NCI-H2171 (cell line): ENCODE results near the gene KIF14.
A peak's percentile ranks its signal among the peaks of the same experiment; 100 is the strongest.
"Not testable (repeated sequence)": the region's sequence is repeated elsewhere in the genome, so short reads cannot be mapped to it uniquely, and the experiment has no call there.

ENCODE experiments used
- DNase-seq: peaks from one replicate; lab custom pipeline; 2025; lab: John Stamatoyannopoulos, UW

Gene KIF14

GRCh38 chr1:200630515-200630899, 10.0 kb upstream of the KIF14 start:
- DNase-seq = not testable (repeated sequence)

GRCh38 chr1:200629876-200630514, 9.4 kb upstream of the KIF14 start:
- no peak for DNase-seq

DNA sequence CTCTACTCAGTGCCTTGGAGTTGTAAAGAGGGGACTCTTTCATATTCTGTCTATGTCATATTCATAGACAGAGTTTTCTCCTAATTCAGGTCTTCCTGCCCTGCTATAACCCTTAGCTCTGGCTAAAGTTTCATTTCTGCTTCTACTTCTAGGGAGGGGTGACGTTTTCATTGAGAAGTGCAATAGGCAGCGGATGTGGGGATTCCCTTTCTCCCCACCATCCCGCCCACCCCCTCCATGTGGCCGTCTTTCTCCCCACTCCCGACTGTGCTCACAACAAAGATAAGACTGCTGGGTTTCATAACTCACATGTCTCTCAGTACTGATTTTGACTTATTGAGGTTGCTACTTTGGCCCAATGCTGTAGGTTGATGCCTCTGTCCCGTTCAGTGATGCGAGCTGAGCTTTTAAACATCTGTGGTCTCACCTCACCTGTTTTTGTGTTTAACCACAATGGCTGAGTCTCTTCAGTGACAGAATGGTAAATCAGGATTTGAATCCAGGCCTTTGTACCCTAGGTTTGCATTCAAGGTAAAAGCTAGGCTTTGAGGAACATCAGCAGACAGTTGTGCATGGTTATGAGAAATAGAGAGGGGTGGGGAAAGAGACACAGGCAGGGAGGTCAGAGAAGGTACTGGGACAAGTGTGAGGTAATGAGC, 7.8 kb upstream of the KIF14 start:
- no peak for DNase-seq

DNA sequence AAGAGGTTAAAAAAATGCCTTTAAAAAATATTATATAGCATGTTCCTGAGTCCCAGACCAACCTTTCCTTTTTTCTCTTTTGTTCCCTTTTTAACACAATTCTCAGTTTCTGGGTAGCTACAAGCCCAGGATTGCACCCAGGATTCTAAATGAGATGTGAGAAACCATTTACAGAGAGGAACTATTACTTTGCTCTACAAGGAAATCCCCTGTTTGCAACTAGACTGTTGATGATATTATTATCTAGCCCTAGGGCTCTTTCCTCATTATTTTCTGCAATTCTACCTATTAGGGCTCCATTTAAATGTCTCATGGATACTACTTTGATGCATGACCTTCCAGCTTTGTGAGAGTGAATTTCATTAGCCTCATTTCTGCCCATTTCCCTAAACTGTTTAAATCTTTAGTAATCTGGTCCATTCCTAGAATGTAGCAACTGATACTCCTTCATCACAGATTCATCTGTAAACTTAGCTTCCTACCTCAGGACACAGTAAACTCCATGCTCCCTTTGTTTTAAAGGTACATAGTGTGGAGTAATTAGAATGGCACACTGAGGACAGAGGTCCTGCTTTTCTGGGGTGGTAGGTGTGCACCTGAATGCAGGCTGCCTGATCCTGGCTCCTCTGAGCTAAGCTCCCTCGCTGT, 7.1 kb upstream of the KIF14 start:
- DNase-seq = no peak

- DNase-seq = no peak
These were observed 6.4 kb upstream of the KIF14 start for GRCh38 chr1:200626853-200627534.

GRCh38 chr1:200625381-200625824, 4.9 kb upstream of the KIF14 start:
- peak; percentile 70 for DNase-seq

DNA sequence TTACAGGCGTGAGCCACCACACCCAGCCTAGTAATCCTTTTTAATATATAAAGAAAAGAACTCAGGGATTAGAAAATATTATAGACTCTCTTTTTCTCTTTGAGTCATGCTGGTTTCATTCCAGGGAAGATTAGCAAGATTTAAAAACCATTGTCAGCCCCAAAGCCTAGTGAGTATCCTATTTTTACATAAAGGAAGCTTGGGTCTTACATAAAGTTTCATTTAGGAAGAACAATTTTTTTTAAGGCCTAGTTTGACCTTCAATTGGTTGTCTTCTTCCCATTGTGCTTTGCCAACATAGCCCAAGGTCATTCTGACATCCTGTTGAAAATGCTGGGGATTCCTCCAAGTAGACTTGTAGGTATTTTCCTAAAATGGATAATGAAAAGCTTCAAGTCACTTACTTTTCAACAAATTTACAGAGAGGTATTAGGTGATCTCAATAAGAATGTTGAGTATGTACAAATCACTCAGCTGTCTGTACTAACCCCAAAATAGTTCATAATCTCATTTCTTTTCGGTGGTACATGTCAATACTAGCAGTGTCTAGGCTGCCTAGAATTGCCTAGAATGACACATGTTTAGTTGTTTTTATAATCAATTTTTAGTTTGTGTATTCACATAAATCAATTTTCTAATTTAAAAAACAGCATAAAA, 4.3 kb upstream of the KIF14 start:
- no peak for DNase-seq

- DNase-seq = no peak
These were observed 668 bp downstream of the KIF14 start for GRCh38 chr1:200619894-200620272.

DNA sequence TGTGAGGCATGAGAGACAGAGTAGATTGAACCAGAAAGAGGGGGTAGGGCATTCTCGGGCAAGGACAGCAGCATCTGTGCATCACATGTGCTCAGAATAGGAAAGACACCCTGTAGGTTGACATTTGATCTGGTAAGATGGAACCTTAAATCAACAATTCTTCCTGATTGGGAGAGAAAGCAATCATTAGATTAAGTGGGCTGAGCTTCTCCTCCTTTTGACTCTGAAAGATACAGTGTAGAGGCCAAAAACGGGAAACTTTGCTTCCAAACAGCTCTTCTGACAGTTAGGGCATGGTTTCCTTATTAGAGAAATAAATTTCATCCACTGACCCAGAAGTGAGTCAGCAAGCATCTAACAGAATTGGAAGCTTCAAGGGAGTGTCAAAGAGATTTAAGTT, 9.7 kb downstream of the KIF14 start:
- DNase-seq = peak; percentile 62

GRCh38 chr1:200602632-200603031, 17.9 kb downstream of the KIF14 start:
- no peak for DNase-seq

DNA sequence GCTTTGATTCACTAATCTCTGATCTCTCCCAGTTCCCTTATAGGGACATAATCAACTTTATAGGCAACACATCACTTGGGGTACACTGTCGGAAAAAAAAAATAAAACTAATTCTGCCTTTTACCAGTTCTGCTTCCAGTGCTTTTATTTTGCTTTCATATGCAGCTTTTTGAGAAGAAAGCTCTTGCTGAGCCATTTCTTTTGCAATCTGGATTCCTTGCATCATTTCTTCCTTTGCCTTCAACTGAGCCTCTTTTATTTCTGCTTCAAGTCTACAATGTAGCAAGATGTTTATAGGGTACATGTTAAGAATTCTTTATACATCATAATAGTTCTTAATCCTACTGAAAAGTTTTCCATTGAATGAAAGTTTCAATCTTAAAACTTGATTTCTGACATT, 30.6 kb downstream of the KIF14 start:
- DNase-seq = no peak

- no peak for DNase-seq
These were observed 31.9 kb downstream of the KIF14 start for GRCh38 chr1:200588698-200589097.

DNA sequence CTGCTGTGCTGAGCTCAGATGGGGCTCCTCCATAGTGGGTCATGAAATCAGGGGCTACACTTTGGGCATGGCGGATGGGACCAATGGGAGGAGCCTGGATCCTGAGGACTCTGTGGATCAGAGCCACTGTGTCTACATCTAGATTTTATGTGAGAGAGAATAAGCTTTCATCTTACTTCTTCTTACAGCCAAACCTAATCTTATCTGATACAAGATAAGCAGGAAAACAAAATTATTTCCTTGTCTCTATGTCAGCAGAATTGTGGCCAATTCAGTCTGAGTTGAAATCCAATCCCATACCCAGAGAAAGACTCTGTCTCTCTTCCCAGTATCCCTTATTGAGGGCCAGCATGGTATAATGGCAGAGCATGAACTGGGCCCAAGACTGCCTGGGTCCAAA, 56.2 kb downstream of the KIF14 start:
- no peak for DNase-seq

- no peak for DNase-seq
These were observed 58.7 kb downstream of the KIF14 start for GRCh38 chr1:200561856-200562214.

DNA sequence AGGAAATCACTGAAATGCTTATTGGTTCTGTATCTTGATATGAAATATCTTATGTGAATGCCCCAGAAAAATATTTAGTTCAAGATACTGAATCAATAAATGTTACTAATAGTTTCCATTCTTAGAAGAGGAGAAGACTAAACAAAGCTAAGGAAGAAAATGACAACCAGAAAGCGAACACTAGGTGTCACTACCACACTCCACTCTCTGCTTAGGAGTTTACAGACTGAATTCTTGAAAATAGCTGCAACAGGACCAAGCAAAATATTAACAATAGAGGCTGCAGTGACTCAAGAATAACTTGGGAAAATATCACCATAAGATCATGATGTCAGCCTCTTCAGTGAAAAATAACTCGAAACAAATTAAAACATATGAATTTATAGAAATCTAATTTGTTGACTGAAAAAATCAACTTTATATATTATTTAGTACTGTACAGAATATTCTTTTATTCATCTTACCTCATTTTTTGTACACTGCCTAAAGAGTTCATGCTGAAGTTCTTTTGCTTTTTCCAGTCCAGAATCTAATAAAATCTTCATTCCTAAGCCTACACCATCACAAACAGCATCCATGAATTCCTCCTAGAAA, 61.6 kb downstream of the KIF14 start:
- no peak for DNase-seq

DNA sequence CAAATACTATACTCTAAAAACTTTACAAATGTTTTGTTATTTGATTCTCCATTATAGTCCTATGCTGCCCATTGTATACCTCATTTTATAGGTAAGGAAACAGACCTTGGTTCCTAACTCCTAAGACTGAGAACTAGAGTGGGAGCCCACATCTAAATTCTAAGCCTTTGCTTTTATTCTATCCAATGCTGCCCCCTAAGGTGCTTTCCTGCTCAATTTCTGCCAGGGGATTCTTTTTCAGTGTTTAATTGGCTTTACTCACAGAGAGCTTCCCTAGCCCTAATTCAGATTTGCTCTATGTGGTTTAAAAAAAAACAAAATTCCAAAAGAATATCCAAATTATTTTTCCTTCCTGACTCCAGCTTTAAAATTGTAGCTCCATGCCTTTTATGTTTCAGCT, 64.5 kb downstream of the KIF14 start:
- no peak for DNase-seq

DNA sequence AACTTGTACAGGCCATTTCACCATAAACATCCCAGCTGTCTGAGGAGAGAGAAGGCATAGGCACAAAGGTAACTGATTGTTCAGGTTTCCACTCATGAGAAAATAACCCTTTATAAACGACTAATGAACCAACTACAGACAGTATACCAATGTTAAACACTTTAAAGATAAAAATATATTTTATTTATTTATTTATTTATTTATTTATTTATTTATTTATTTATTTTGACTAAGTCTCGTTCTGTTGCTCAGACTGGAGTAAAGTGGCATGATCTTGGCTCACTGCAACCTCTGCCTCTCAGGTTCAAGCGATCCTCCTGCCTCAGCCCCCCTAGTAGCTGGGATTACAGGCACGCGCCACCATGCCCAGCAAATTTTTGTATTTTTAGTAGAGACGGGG, 67.8 kb downstream of the KIF14 start:
- not testable (repeated sequence) for DNase-seq

- DNase-seq = no peak
These were observed 70.2 kb downstream of the KIF14 start for GRCh38 chr1:200550367-200550766.

GRCh38 chr1:200547386-200547785, 73.2 kb downstream of the KIF14 start:
- DNase-seq = no peak

- no peak for DNase-seq
These were observed 74.0 kb downstream of the KIF14 start for GRCh38 chr1:200546577-200546976.

DNA sequence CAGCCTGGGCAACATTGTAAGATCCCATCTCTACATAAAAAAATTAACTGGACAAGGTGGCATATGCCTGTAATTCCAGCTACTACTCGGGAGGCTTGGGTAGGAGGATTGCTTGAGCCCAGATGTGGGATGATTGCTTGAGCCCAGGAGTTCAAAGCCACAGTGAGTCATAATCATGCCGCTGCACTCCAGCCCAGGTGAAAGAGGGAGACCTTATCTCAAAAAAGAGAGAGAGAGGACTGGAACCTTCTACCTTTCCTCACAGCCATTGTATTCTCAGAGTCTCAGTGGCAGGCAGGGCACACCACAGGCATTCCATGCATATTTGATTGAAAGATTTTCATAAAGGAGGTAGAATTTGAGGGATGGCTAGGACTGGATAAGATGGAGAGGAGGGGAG, 78.4 kb downstream of the KIF14 start:
- no peak for DNase-seq

GRCh38 chr1:200540281-200540680, 80.3 kb downstream of the KIF14 start:
- no peak for DNase-seq
